HepG2 (cell line): ENCODE results near the gene HERC4. TPM values are rescaled to one million over a fixed set of nuclear protein-coding genes. Genes with fewer than 3 reads are reported as not detected.

ENCODE experiments used
- ATAC-seq: fragments of 200-7000 bp; cut with Tn5 transposase; 3 replicates; pipeline ENCODE4 v1.9.1; 2020; ENCODE audit warnings: mild to moderate bottlenecking, moderate library complexity
- BruUV-seq: library from RNA; stranded (reverse); fragments of 400-500 nt; replicated peaks from 2 replicates; lab custom pipeline; 2021; lab: Mats Ljungman, UMichigan
- CTCF ChIA-PET: fragments of 300-600 bp; formaldehyde crosslinking; extraction: SDS; loops from one replicate; lab custom pipeline; 2021; ENCODE audit warnings: low total read pairs, inconsistent platforms, low intra/inter-chr PET ratio; lab: Yijun Ruan, JAX
- POLR2A ChIA-PET: fragments of 350-600 bp; sonication (Branson Sonifier 250); formaldehyde crosslinking; loops from one replicate; lab custom pipeline; 2020; ENCODE audit warnings: antibody characterized with exemption, inconsistent platforms; lab: Yijun Ruan, JAX
- DNase-seq: peaks from one replicate; pipeline ENCODE4 v3.0.0-alpha.2; 2015; ENCODE audit warnings: low spot score
- FAIRE-seq: peaks from 3 replicates; lab custom pipeline; 2011; peaks lifted over from hg19 to GRCh38; lab: Jason Lieb, UNC
- H2AFZ ChIP-seq: one replicate; pipeline ENCODE4 v1.6.1; 2011; ENCODE audit warnings: low read length, inconsistent platforms
- H3K27ac ChIP-seq: fragments of 300-600 bp; 3 replicates; pipeline ENCODE4 v1.8.0; 2011; ENCODE audit warnings: mixed run types, mild to moderate bottlenecking, mixed read lengths, low read length, inconsistent platforms; ENCODE audit not compliant: insufficient read depth; ENCODE audit errors: extremely low read length
- H3K27me3 ChIP-seq, 2 experiments: fragments of 200-600 bp in 1 of 2; 2 replicates in 1 of 2; 3 replicates in 1 of 2; pipeline versions ENCODE4 v1.6.0 to v1.8.0; 2011; ENCODE audit warnings: low read length in 2 of 2, mild to moderate bottlenecking in 2 of 2, moderate library complexity in 2 of 2, inconsistent platforms in 1 of 2; ENCODE audit not compliant: insufficient read depth in 2 of 2, control insufficient read depth in 1 of 2
- H3K36me3 ChIP-seq, 2 experiments: fragments of 200-600 bp in 1 of 2; replicated peaks in 1 of 2; 2 replicates in 1 of 2; 3 replicates in 1 of 2; pipeline versions ENCODE4 v1.5.1 to v1.8.0; 2011; ENCODE audit warnings: low read length in 2 of 2, inconsistent platforms in 1 of 2; ENCODE audit not compliant: insufficient read depth in 2 of 2, control insufficient read depth in 1 of 2
- H3K4me1 ChIP-seq: 2 replicates; pipeline ENCODE4 v1.5.1; 2012; ENCODE audit warnings: low read length, inconsistent platforms; ENCODE audit not compliant: insufficient read depth
- H3K4me2 ChIP-seq: 2 replicates; pipeline ENCODE4 v1.6.0; 2011; ENCODE audit warnings: low read depth, low read length, inconsistent platforms
- H3K4me3 ChIP-seq, 3 experiments: fragments of 200-600 bp in 1 of 3; sonication (generic), shearing (Covaris generic) in 1 of 3; replicated peaks in 1 of 3; 2 replicates each; pipeline ENCODE4 v1.5.1; 2011 to 2016; ENCODE audit warnings: low read length in 3 of 3, inconsistent platforms in 2 of 3, low read depth in 2 of 3, mild to moderate bottlenecking in 2 of 3, control low read depth in 1 of 3, mixed read lengths in 1 of 3; ENCODE audit not compliant: insufficient read depth in 1 of 3
- H3K79me2 ChIP-seq: one replicate; pipeline ENCODE4 v1.6.1; 2011; ENCODE audit warnings: low read length, inconsistent platforms; ENCODE audit not compliant: insufficient read depth
- H3K9ac ChIP-seq: 2 replicates; pipeline ENCODE4 v1.6.0; 2011; ENCODE audit warnings: mild to moderate bottlenecking, low read depth, low read length, inconsistent platforms; ENCODE audit not compliant: insufficient read depth
- H3K9me3 ChIP-seq: 2 replicates; pipeline ENCODE4 v1.5.1; 2012; ENCODE audit warnings: mild to moderate bottlenecking, low read length
- H4K20me1 ChIP-seq: 2 replicates; pipeline ENCODE4 v1.6.0; 2011; ENCODE audit warnings: inconsistent platforms, mild to moderate bottlenecking, low read length, moderate library complexity; ENCODE audit not compliant: insufficient read depth
- ISL2 ChIP-seq: sonication (generic); formaldehyde crosslinking; IDR thresholded peaks from 2 replicates; pipeline ENCODE4 v1.5.0; 2020; ENCODE audit warnings: missing genetic modification reagents
- NFIC ChIP-seq: IDR thresholded peaks from 2 replicates; pipeline ENCODE4 v1.6.1; 2012; ENCODE audit warnings: mild to moderate bottlenecking, low read length, inconsistent platforms
- NFKB2 ChIP-seq: sonication (generic); formaldehyde crosslinking; IDR thresholded peaks from 2 replicates; pipeline ENCODE4 v1.4.0; 2020; ENCODE audit warnings: missing genetic modification reagents, borderline replicate concordance
- NR2F1 ChIP-seq, 2 experiments: fragments of 450-650 bp in 1 of 2; formaldehyde crosslinking in 1 of 2; IDR thresholded peaks; 2 replicates each; pipeline versions ENCODE4 v1.5.0 to v1.6.1; 2016 to 2020; ENCODE audit warnings: mild to moderate bottlenecking in 1 of 2, missing compliant biosample characterization in 1 of 2, missing genetic modification reagents in 1 of 2, moderate library complexity in 1 of 2
- PRDM4 ChIP-seq: sonication (generic); formaldehyde crosslinking; IDR thresholded peaks from 2 replicates; pipeline ENCODE4 v1.9.0; 2021; ENCODE audit warnings: missing genetic modification reagents, borderline replicate concordance
- RARG ChIP-seq: sonication (generic); formaldehyde crosslinking; IDR thresholded peaks from 2 replicates; pipeline ENCODE4 v1.4.0; 2020; ENCODE audit warnings: low read depth, mild to moderate bottlenecking, missing genetic modification reagents
- XRCC5 ChIP-seq: fragments of 200-400 bp; formaldehyde crosslinking; optimal IDR thresholded peaks from 2 replicates; pipeline ENCODE3; 2017; ENCODE audit warnings: mild to moderate bottlenecking, low read length
- ZMYM4 ChIP-seq: sonication (generic); formaldehyde crosslinking; IDR thresholded peaks from 2 replicates; pipeline ENCODE4 v1.8.1; 2023; ENCODE audit warnings: mild to moderate bottlenecking, missing genetic modification reagents
- ZNF10 ChIP-seq: sonication (generic); formaldehyde crosslinking; IDR thresholded peaks from 2 replicates; pipeline ENCODE4 v1.4.0; 2020; ENCODE audit warnings: mild to moderate bottlenecking, low read depth, missing genetic modification reagents, borderline replicate concordance
- ZNF136 ChIP-seq: sonication (generic); formaldehyde crosslinking; IDR thresholded peaks from 2 replicates; pipeline ENCODE4 v1.8.1; 2022; ENCODE audit warnings: low read depth, mild to moderate bottlenecking, moderate library complexity, missing genetic modification reagents
- ZNF160 ChIP-seq: sonication (generic); formaldehyde crosslinking; IDR thresholded peaks from 2 replicates; pipeline ENCODE4 v1.8.0; 2022; ENCODE audit warnings: mild to moderate bottlenecking, inconsistent platforms, missing genetic modification reagents
- ZNF274 ChIP-seq: sonication (generic); formaldehyde crosslinking; IDR thresholded peaks from 2 replicates; pipeline ENCODE4 v1.5.1; 2020; ENCODE audit warnings: mild to moderate bottlenecking, missing genetic modification reagents
- ZNF326 ChIP-seq: sonication (generic); formaldehyde crosslinking; IDR thresholded peaks from 2 replicates; pipeline ENCODE4 v1.4.0; 2020; ENCODE audit warnings: missing genetic modification reagents, borderline replicate concordance
- ZNF7 ChIP-seq: IDR thresholded peaks from 2 replicates; pipeline ENCODE4 v1.6.1; 2016; ENCODE audit warnings: missing biosample characterization, missing genetic modification reagents
- ZNF737 ChIP-seq: sonication (generic); formaldehyde crosslinking; IDR thresholded peaks from 2 replicates; pipeline ENCODE4 v1.5.0; 2020; ENCODE audit warnings: missing genetic modification reagents, mild to moderate bottlenecking, borderline replicate concordance
- ZNF75D ChIP-seq: sonication (generic); formaldehyde crosslinking; IDR thresholded peaks from 2 replicates; pipeline ENCODE4 v1.8.1; 2023; ENCODE audit warnings: missing genetic modification reagents, mild to moderate bottlenecking, borderline replicate concordance
- ZSCAN30 ChIP-seq: sonication (generic); formaldehyde crosslinking; IDR thresholded peaks from 2 replicates; pipeline ENCODE4 v1.5.0; 2020; ENCODE audit warnings: mild to moderate bottlenecking, missing genetic modification reagents
- ZUFSP ChIP-seq: sonication (generic); formaldehyde crosslinking; IDR thresholded peaks from 2 replicates; pipeline ENCODE4 v1.9.0; 2021; ENCODE audit warnings: missing genetic modification reagents, mild to moderate bottlenecking, borderline replicate concordance
- WGBS: methylation state at CpG from one replicate; pipeline ENCODE4 v1.1.6; 2017; ENCODE audit warnings: low lambda C conversion rate; 5-methylcytosine and 5-hydroxymethylcytosine counted together
- in situ Hi-C: cut with HindIII; loops from 2 replicates; pipeline ENCODE4 v1.10.0; 2017; ENCODE audit warnings: low pct_unique_long_range_greater_than_20kb; ENCODE audit not compliant: extremely low pct_ligation_motif_present
- intact Hi-C: fragments of 100-400 bp; cut with micrococcal nuclease; formaldehyde crosslinking; loops from one replicate; pipeline ENCODE4 v1.10.0; 2022; ENCODE audit not compliant: unreplicated experiment
- polyA plus RNA-seq, 8 experiments: library from polyadenylated mRNA; depleted of rRNA in 3 of 8; stranded (reverse) in 7 of 8; unstranded in 1 of 8; fragments of >200 nt; fragmentation: Illumina TruSeq in 4 of 8; extraction: Trizol in 4 of 8; gene quantifications; 2 replicates each; pipeline versions ENCODE4 v1.2.1 to v1.2.3, GENCODE V29; 2011 to 2016; ENCODE audit warnings: low read depth in 4 of 8, missing spikeins in 1 of 8, mixed read lengths in 1 of 8; ENCODE audit not compliant: insufficient read depth in 1 of 8
- total RNA-seq, 5 experiments: library from RNA; depleted of rRNA; stranded (reverse); fragments of >200 nt; fragmentation: Illumina TruSeq; extraction: Trizol; gene quantifications; 2 replicates each; pipeline ENCODE4 v1.2.3, GENCODE V29; 2016; ENCODE audit warnings: low read depth in 1 of 5
- TF ChIP-seq, protein P1 (sequence below): sonication (generic); formaldehyde crosslinking; IDR thresholded peaks from 2 replicates; pipeline ENCODE4 v1.4.0; 2020; ENCODE audit warnings: missing genetic modification reagents

The HERC4 gene
- total and polyA plus RNA-seq, 2 of the 13 experiments (the other 11 are each of a cell fraction or from before 2014, with no cell fraction given), result 9.8 to 20.2 TPM

GRCh38 chr10:67936416-67936815, 138.7 kb downstream of the HERC4 start (continued):
- no peak for TF ChIP-seq NR2F1 (CRISPR knock-in tag; IDR thresholded peaks at IDR 0.05)

GRCh38 chr10:67935223-67935622, 139.9 kb downstream of the HERC4 start:
- no peak overlapping the region for H3K9ac ChIP-seq
- no peak overlapping the region for H3K4me3 ChIP-seq
- DNase-seq (no peak), ATAC-seq (no peak), FAIRE-seq (no peak)
- no peaks in the 10 kb centered on the region for H3K79me2 ChIP-seq
- in situ Hi-C loops (no loop called here), intact Hi-C loops (no loop called here)
- TF ChIP-seq PRDM4 (CRISPR knock-in tag), result no peak
- TF ChIP-seq XRCC5, result no peak
- no peak for TF ChIP-seq ZNF326
- no peak for TF ChIP-seq ZSCAN30 (CRISPR knock-in tag)
- no peak for TF ChIP-seq ZMYM4 (CRISPR knock-in tag)
- no peak for TF ChIP-seq ZNF136 (CRISPR knock-in tag)
- no peak for TF ChIP-seq NFIC
- no peak for TF ChIP-seq ZNF160 (CRISPR knock-in tag)
- no peak for TF ChIP-seq ZNF10 (CRISPR knock-in tag)
- no peak for TF ChIP-seq ZNF7 (CRISPR knock-in tag)
- TF ChIP-seq ISL2, result no peak
- no peak for TF ChIP-seq ZNF75D (CRISPR knock-in tag)
- TF ChIP-seq, protein P1, sequence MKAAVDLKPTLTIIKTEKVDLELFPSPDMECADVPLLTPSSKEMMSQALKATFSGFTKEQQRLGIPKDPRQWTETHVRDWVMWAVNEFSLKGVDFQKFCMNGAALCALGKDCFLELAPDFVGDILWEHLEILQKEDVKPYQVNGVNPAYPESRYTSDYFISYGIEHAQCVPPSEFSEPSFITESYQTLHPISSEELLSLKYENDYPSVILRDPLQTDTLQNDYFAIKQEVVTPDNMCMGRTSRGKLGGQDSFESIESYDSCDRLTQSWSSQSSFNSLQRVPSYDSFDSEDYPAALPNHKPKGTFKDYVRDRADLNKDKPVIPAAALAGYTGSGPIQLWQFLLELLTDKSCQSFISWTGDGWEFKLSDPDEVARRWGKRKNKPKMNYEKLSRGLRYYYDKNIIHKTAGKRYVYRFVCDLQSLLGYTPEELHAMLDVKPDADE (CRISPR knock-in tag), result no peak
- no peak for TF ChIP-seq NFKB2
- no peak for TF ChIP-seq RARG (CRISPR knock-in tag)
- no peak for TF ChIP-seq ZNF737
- no peak for TF ChIP-seq ZNF274
- no peak for TF ChIP-seq ZUFSP (CRISPR knock-in tag)
- H3K9me3 ChIP-seq, result no peaks in the 10 kb centered on the region
- no peak overlapping the region for H3K27ac ChIP-seq
- no TSS peak for BruUV-seq
- peaks cover 3 to 4% of the 10 kb centered on the region in 2 experiments; a peak in 2 of 5 replicates for H3K36me3 ChIP-seq
- no peak overlapping the region for H2AFZ ChIP-seq
- no peak overlapping the region for H3K4me2 ChIP-seq
- 96% methylated on average over 9 of the region's 9 CpGs for WGBS
- no peaks in the 10 kb centered on the region for H4K20me1 ChIP-seq
- H3K4me1 ChIP-seq, result no peaks in the 10 kb centered on the region
- CTCF ChIA-PET, result no interaction called here
- H3K27me3 ChIP-seq, result no peaks in the 10 kb centered on the region
- POLR2A ChIA-PET, result no interaction called here
